ENCODE measurements around the gene QSER1. TPM values are rescaled to one million over a fixed set of nuclear protein-coding genes. Genes with fewer than 3 reads are reported as not detected.
A peak's percentile ranks its signal among the peaks of the same experiment; 100 is the strongest.

The QSER1 gene
- total and polyA plus RNA-seq, 5 donors from 2014 or later, result 0.48 to 9.4 (median 0.67) TPM

GRCh38 chr11:32899438-32899837 is 6.8 kb downstream of the QSER1 start:
- Mint-ChIP-seq H3K27me3 (no peaks in the 10 kb centered on the region), H3K9me3 (peaks cover 0 to 2% (median 0%) of the 10 kb centered on the region in 7 donors), H3K4me1 (peaks cover 23 to 53% (median 38%) of the 10 kb centered on the region in 4 donors), H3K36me3 (peaks cover 7% of the 10 kb centered on the region), H3K4me3 (peak overlapping the region in 1 of 4 donors; percentile 2), H3K27ac (no peak overlapping the region)
- no peak overlapping the region for H3K27ac ChIP-seq (ENCODE audit: insufficient read depth, low read length, poor library complexity, severe bottlenecking)
- H3K4me1 ChIP-seq (ENCODE audit: control insufficient read depth, insufficient read depth, low read length, poor library complexity, severe bottlenecking), result peaks cover 4% of the 10 kb centered on the region
- ATAC-seq (ENCODE audit: low read depth in 2 of 2), result no peak
- no peaks in the 10 kb centered on the region for H3K36me3 ChIP-seq (ENCODE audit: control insufficient read depth, insufficient read depth, low read length)
- H3K4me3 ChIP-seq (ENCODE audit: low read depth, low read length), result no peak overlapping the region
- H3K27me3 ChIP-seq (ENCODE audit: control insufficient read depth, insufficient read depth, low read length), result no peaks in the 10 kb centered on the region
- H3K9me3 ChIP-seq (ENCODE audit: control insufficient read depth in 2 of 2, low read length in 2 of 2), result no peaks in the 10 kb centered on the region
- peak in 1 of 3 donors; percentile 34 for DNase-seq

- H3K9me3 ChIP-seq (ENCODE audit: control insufficient read depth in 2 of 2, low read length in 2 of 2), result no peaks in the 10 kb centered on the region
- Mint-ChIP-seq H3K4me3 (no peak overlapping the region), H3K27me3 (no peaks in the 10 kb centered on the region), H3K9me3 (peaks cover 0 to 2% (median 0%) of the 10 kb centered on the region in 7 donors), H3K36me3 (peaks cover 10% of the 10 kb centered on the region), H3K27ac (no peak overlapping the region), H3K4me1 (peaks cover 9 to 44% (median 37%) of the 10 kb centered on the region in 4 donors)
- no peaks in the 10 kb centered on the region for H3K27me3 ChIP-seq (ENCODE audit: control insufficient read depth, insufficient read depth, low read length)
- DNase-seq, result no peak
- no peak for ATAC-seq (ENCODE audit: low read depth in 2 of 2)
- H3K36me3 ChIP-seq (ENCODE audit: control insufficient read depth, insufficient read depth, low read length), result no peaks in the 10 kb centered on the region
- H3K27ac ChIP-seq (ENCODE audit: insufficient read depth, low read length, poor library complexity, severe bottlenecking), result no peak overlapping the region
- H3K4me1 ChIP-seq (ENCODE audit: control insufficient read depth, insufficient read depth, low read length, poor library complexity, severe bottlenecking), result no peaks in the 10 kb centered on the region
- no peak overlapping the region for H3K4me3 ChIP-seq (ENCODE audit: low read depth, low read length)
Measured at GRCh38 chr11:32902089-32902665, 9.6 kb downstream of the QSER1 start.

DNA sequence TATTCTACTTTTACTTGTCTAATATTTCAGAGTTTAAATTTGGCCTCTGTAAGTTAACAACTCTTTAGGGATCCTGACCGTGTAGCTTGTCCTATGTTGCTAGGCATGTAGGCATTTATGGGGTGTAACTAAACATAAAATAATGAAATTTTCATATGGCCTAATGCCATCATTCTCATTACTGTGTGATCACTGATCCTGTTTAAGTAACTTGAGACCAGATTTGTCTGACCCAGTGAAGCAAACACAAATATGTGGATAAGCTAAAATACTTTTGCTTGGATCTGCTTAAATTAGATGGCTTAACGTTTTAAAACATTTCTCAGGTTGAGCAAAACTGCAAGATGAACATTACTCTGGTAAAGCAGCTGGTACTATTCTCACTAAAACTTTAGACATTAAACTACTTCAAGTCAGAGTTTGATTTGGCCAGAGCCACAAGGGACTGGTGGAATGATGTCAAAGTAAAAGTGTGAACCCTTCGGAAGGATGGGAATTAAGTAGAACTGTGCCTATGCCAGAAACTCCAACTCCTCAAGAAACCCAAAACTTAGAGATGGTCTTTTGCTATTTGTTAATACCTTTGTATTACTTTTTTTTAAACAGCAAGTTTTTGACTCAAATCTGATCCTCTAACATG is 12.5 kb downstream of the QSER1 start:
- DNase-seq, result no peak

GRCh38 chr11:32908619-32909018 is 16.0 kb downstream of the QSER1 start:
- Histone ChIP-seq H3K36me3 (ENCODE audit: control insufficient read depth, insufficient read depth, low read length) (no peaks in the 10 kb centered on the region), H3K4me1 (ENCODE audit: control insufficient read depth, insufficient read depth, low read length, poor library complexity, severe bottlenecking) (no peaks in the 10 kb centered on the region), H3K27me3 (ENCODE audit: control insufficient read depth, insufficient read depth, low read length) (no peaks in the 10 kb centered on the region), H3K4me3 (ENCODE audit: low read depth, low read length) (no peak overlapping the region), H3K27ac (ENCODE audit: insufficient read depth, low read length, poor library complexity, severe bottlenecking) (no peak overlapping the region), H3K9me3 (ENCODE audit: control insufficient read depth in 2 of 2, low read length in 2 of 2) (no peaks in the 10 kb centered on the region)
- Mint-ChIP-seq H3K27me3 (no peaks in the 10 kb centered on the region), H3K4me1 (peaks cover 20 to 35% (median 30%) of the 10 kb centered on the region in 4 donors), H3K36me3 (peaks cover 7% of the 10 kb centered on the region), H3K27ac (no peak overlapping the region), H3K4me3 (no peak overlapping the region), H3K9me3 (no peaks in the 10 kb centered on the region)
- DNase-seq (no peak), ATAC-seq (ENCODE audit: low read depth in 2 of 2) (no peak)

More for the DNA sequence above, 12.5 kb downstream of the QSER1 start:
- Mint-ChIP-seq H3K27me3 (no peaks in the 10 kb centered on the region), H3K36me3 (peaks cover 14% of the 10 kb centered on the region), H3K4me1 (peaks cover 13 to 42% (median 31%) of the 10 kb centered on the region in 4 donors), H3K27ac (no peak overlapping the region), H3K4me3 (no peak overlapping the region), H3K9me3 (peaks cover 0 to 2% (median 0%) of the 10 kb centered on the region in 7 donors)
- no peaks in the 10 kb centered on the region for H3K4me1 ChIP-seq (ENCODE audit: control insufficient read depth, insufficient read depth, low read length, poor library complexity, severe bottlenecking)
- H3K27me3 ChIP-seq (ENCODE audit: control insufficient read depth, insufficient read depth, low read length), result no peaks in the 10 kb centered on the region
- H3K4me3 ChIP-seq (ENCODE audit: low read depth, low read length), result no peak overlapping the region
- H3K27ac ChIP-seq (ENCODE audit: insufficient read depth, low read length, poor library complexity, severe bottlenecking), result no peak overlapping the region
- no peak for ATAC-seq (ENCODE audit: low read depth in 2 of 2)
- no peaks in the 10 kb centered on the region for H3K9me3 ChIP-seq (ENCODE audit: control insufficient read depth in 2 of 2, low read length in 2 of 2)
- H3K36me3 ChIP-seq (ENCODE audit: control insufficient read depth, insufficient read depth, low read length), result no peaks in the 10 kb centered on the region

- Histone ChIP-seq H3K4me3 (ENCODE audit: low read depth, low read length) (no peak overlapping the region), H3K27ac (ENCODE audit: insufficient read depth, low read length, poor library complexity, severe bottlenecking) (no peak overlapping the region), H3K9me3 (ENCODE audit: control insufficient read depth in 2 of 2, low read length in 2 of 2) (no peaks in the 10 kb centered on the region), H3K4me1 (ENCODE audit: control insufficient read depth, insufficient read depth, low read length, poor library complexity, severe bottlenecking) (no peaks in the 10 kb centered on the region), H3K36me3 (ENCODE audit: control insufficient read depth, insufficient read depth, low read length) (no peaks in the 10 kb centered on the region), H3K27me3 (ENCODE audit: control insufficient read depth, insufficient read depth, low read length) (no peaks in the 10 kb centered on the region)
- DNase-seq (no peak), ATAC-seq (ENCODE audit: low read depth in 2 of 2) (no peak)
- no peaks in the 10 kb centered on the region for H3K9me3 Mint-ChIP-seq
- H3K4me3 Mint-ChIP-seq, result no peak overlapping the region
- H3K27me3 Mint-ChIP-seq, result no peaks in the 10 kb centered on the region
- peaks cover 12% of the 10 kb centered on the region for H3K36me3 Mint-ChIP-seq
- no peak overlapping the region for H3K27ac Mint-ChIP-seq
- H3K4me1 Mint-ChIP-seq, result peaks cover 18 to 28% (median 22%) of the 10 kb centered on the region in 4 donors
Measured at GRCh38 chr11:32911413-32911812, 18.8 kb downstream of the QSER1 start.

- Histone ChIP-seq H3K27me3 (ENCODE audit: control insufficient read depth, insufficient read depth, low read length) (no peaks in the 10 kb centered on the region), H3K4me3 (ENCODE audit: low read depth, low read length) (no peak overlapping the region), H3K27ac (ENCODE audit: insufficient read depth, low read length, poor library complexity, severe bottlenecking) (no peak overlapping the region), H3K36me3 (ENCODE audit: control insufficient read depth, insufficient read depth, low read length) (no peaks in the 10 kb centered on the region), H3K4me1 (ENCODE audit: control insufficient read depth, insufficient read depth, low read length, poor library complexity, severe bottlenecking) (no peaks in the 10 kb centered on the region), H3K9me3 (ENCODE audit: control insufficient read depth in 2 of 2, low read length in 2 of 2) (no peaks in the 10 kb centered on the region)
- DNase-seq, result no peak
- no peak overlapping the region for H3K27ac Mint-ChIP-seq
- no peaks in the 10 kb centered on the region for H3K27me3 Mint-ChIP-seq
- peaks cover 20 to 28% (median 26%) of the 10 kb centered on the region in 4 donors for H3K4me1 Mint-ChIP-seq
- no peak overlapping the region for H3K4me3 Mint-ChIP-seq
- no peaks in the 10 kb centered on the region for H3K9me3 Mint-ChIP-seq
- ATAC-seq (ENCODE audit: low read depth in 2 of 2), result no peak
- H3K36me3 Mint-ChIP-seq, result peaks cover 14% of the 10 kb centered on the region
Measured at GRCh38 chr11:32913445-32913844, 20.8 kb downstream of the QSER1 start.

DNA sequence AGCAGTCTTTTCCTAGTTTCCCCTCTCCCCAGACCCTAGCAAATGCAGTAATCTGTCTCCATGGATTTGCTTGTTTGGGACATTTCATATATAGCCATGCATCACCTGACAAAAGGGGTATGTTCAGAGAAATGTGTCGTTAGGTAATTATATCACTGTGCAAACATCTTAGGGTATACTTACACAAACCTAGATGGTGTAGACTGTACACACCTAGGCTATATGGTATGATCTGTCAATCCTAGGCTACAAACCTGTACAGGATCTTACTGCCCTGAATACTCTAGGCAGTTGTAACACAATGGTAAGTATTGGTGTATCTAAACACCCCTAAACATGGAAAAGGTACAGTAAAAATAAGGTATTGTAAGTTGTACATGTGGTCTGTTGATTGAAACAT is 23.8 kb downstream of the QSER1 start:
- Mint-ChIP-seq H3K27me3 (no peaks in the 10 kb centered on the region), H3K4me1 (peaks cover 22 to 44% (median 29%) of the 10 kb centered on the region in 4 donors), H3K27ac (no peak overlapping the region), H3K36me3 (peaks cover 12% of the 10 kb centered on the region), H3K9me3 (no peaks in the 10 kb centered on the region), H3K4me3 (no peak overlapping the region)
- Histone ChIP-seq H3K27ac (ENCODE audit: insufficient read depth, low read length, poor library complexity, severe bottlenecking) (no peak overlapping the region), H3K4me1 (ENCODE audit: control insufficient read depth, insufficient read depth, low read length, poor library complexity, severe bottlenecking) (peaks cover 6% of the 10 kb centered on the region), H3K36me3 (ENCODE audit: control insufficient read depth, insufficient read depth, low read length) (no peaks in the 10 kb centered on the region), H3K27me3 (ENCODE audit: control insufficient read depth, insufficient read depth, low read length) (no peaks in the 10 kb centered on the region), H3K4me3 (ENCODE audit: low read depth, low read length) (no peak overlapping the region), H3K9me3 (ENCODE audit: control insufficient read depth in 2 of 2, low read length in 2 of 2) (no peaks in the 10 kb centered on the region)
- no peak for DNase-seq
- ATAC-seq (ENCODE audit: low read depth in 2 of 2), result no peak

DNA sequence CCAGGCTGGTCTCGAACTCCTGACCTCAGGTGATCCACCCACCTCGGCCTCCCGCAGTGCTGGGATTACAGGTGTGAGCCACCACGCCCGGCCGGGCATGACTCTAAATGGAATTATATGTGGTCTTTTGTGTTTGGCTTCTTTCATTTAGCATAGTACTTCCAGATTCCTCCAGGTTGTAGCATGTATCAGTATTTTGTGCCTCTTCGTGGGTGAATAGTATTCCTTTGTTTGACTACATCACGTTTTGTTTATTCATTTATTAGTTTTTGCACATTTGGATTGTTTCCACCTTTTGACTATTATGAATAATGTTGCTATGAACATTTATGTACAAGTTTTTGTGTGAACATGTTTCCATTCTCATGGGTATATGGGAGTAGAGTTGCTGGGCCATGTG is 24.4 kb downstream of the QSER1 start:
- Mint-ChIP-seq H3K9me3 (no peaks in the 10 kb centered on the region), H3K4me3 (no peak overlapping the region), H3K27ac (no peak overlapping the region), H3K36me3 (peaks cover 12% of the 10 kb centered on the region), H3K4me1 (peaks cover 19 to 42% (median 24%) of the 10 kb centered on the region in 4 donors), H3K27me3 (no peaks in the 10 kb centered on the region)
- Histone ChIP-seq H3K4me1 (ENCODE audit: control insufficient read depth, insufficient read depth, low read length, poor library complexity, severe bottlenecking) (peaks cover 6% of the 10 kb centered on the region), H3K9me3 (ENCODE audit: control insufficient read depth in 2 of 2, low read length in 2 of 2) (no peaks in the 10 kb centered on the region), H3K27ac (ENCODE audit: insufficient read depth, low read length, poor library complexity, severe bottlenecking) (no peak overlapping the region), H3K27me3 (ENCODE audit: control insufficient read depth, insufficient read depth, low read length) (no peaks in the 10 kb centered on the region), H3K4me3 (ENCODE audit: low read depth, low read length) (no peak overlapping the region), H3K36me3 (ENCODE audit: control insufficient read depth, insufficient read depth, low read length) (no peaks in the 10 kb centered on the region)
- ATAC-seq (ENCODE audit: low read depth in 2 of 2) (no peak), DNase-seq (no peak)
